Liver (tissue), 3 donors: ENCODE measurements around the gene CLDN6.

Experiments
- CTCF ChIP-seq: fragments of 150-350 bp; IDR thresholded peaks from 2 replicates; pipeline ENCODE4 v1.5.1; 2017; ENCODE audit warnings: improper control_type of control experiment, low read depth, low read length; ENCODE audit not compliant: missing input control
- EGR1 ChIP-seq, 2 donors: IDR thresholded peaks; 2 replicates each; pipeline ENCODE4 v1.6.1; 2016 to 2018; ENCODE audit warnings: antibody characterized with exemption in 2 of 2, low read depth in 2 of 2
- GABPA ChIP-seq, 2 donors: IDR thresholded peaks in 1 of 2; conservative IDR thresholded peaks in 1 of 2; 2 replicates each; pipeline ENCODE4 v1.6.1; 2016; ENCODE audit warnings: antibody characterized with exemption in 2 of 2, mild to moderate bottlenecking in 1 of 2, moderate library complexity in 1 of 2
- JUND ChIP-seq, 2 donors: IDR thresholded peaks; 2 replicates each; pipeline ENCODE4 v1.6.1; 2016; ENCODE audit warnings: antibody characterized with exemption in 2 of 2
- RXRA ChIP-seq, 2 donors: IDR thresholded peaks; 2 replicates each; pipeline ENCODE4 v1.6.1; 2017 to 2018; ENCODE audit warnings: antibody characterized with exemption in 2 of 2, mild to moderate bottlenecking in 1 of 2
- donor health status: healthy.
- donor health status: healthy.

- TF ChIP-seq JUND (IDR thresholded peaks at IDR 0.05) = no peak
- TF ChIP-seq EGR1 (IDR thresholded peaks at IDR 0.05; ENCODE audit: low read depth in 2 of 2) = no peak
- TF ChIP-seq CTCF = no peak
- TF ChIP-seq GABPA (IDR thresholded peaks at IDR 0.05 in 1 of 2, conservative IDR thresholded peaks at IDR 0.05 in 1 of 2) = no peak
- no peak for TF ChIP-seq RXRA (IDR thresholded peaks at IDR 0.05)
Observed at GRCh38 chr16:3035289-3035971, 17.4 kb upstream of the CLDN6 start.
